Neutrophil (primary cell): ENCODE data around the gene ATP8B3.

Source experiments
- H3K27ac ChIP-seq: fragments of 200-600 bp; sonication (generic); 2 replicates; pipeline ENCODE4 v1.5.1; 2016; ENCODE audit warnings: mild to moderate bottlenecking, moderate library complexity
- H3K27me3 ChIP-seq: fragments of 200-600 bp; sonication (generic); 2 replicates; pipeline ENCODE4 v1.6.0; 2016; ENCODE audit warnings: mild to moderate bottlenecking
- H3K36me3 ChIP-seq: fragments of 200-600 bp; sonication (generic); 2 replicates; pipeline ENCODE4 v1.5.1; 2017
- H3K4me1 ChIP-seq, 2 experiments: fragments of 200-600 bp in 1 of 2; sonication (generic) in 1 of 2; 1 replicate in 1 of 2; 2 replicates in 1 of 2; pipeline versions ENCODE4 v1.5.1 to v1.6.1; 2013 to 2016; ENCODE audit warnings: low read depth in 1 of 2, low read length in 1 of 2, mild to moderate bottlenecking in 1 of 2, moderate library complexity in 1 of 2; ENCODE audit not compliant: control insufficient read depth in 1 of 2, insufficient read depth in 1 of 2
- H3K4me3 ChIP-seq, 2 experiments: fragments of 200-600 bp in 1 of 2; sonication (generic) in 1 of 2; 1 replicate in 1 of 2; 2 replicates in 1 of 2; pipeline ENCODE4 v1.5.1; 2013 to 2016; ENCODE audit warnings: low read depth in 1 of 2, low read length in 1 of 2, mild to moderate bottlenecking in 1 of 2, moderate library complexity in 1 of 2
- H3K9me3 ChIP-seq: fragments of 200-600 bp; sonication (generic); 2 replicates; pipeline ENCODE4 v1.5.1; 2016
- TF ChIP-seq, protein P1 (sequence below): fragments of 200-600 bp; sonication (generic); IDR thresholded peaks from 2 replicates; pipeline ENCODE4 v1.5.1; 2016; ENCODE audit warnings: antibody characterized with exemption

ATP8B3 gene

GRCh38 chr19:1752009-1752756 is 59.9 kb downstream of the ATP8B3 start:
- peaks cover 97% of the 10 kb centered on the region for H3K27me3 ChIP-seq
- H3K36me3 ChIP-seq, result no peaks in the 10 kb centered on the region

GRCh38 chr19:1751367-1752008 is 60.6 kb downstream of the ATP8B3 start:
- Histone ChIP-seq H3K9me3 (no peaks in the 10 kb centered on the region), H3K4me3 (no peak overlapping the region), H3K4me1 (peaks cover 13 to 24% of the 10 kb centered on the region in 2 experiments), H3K27me3 (peaks cover 97% of the 10 kb centered on the region), H3K27ac (no peak overlapping the region), H3K36me3 (no peaks in the 10 kb centered on the region)
- TF ChIP-seq, protein P1, sequence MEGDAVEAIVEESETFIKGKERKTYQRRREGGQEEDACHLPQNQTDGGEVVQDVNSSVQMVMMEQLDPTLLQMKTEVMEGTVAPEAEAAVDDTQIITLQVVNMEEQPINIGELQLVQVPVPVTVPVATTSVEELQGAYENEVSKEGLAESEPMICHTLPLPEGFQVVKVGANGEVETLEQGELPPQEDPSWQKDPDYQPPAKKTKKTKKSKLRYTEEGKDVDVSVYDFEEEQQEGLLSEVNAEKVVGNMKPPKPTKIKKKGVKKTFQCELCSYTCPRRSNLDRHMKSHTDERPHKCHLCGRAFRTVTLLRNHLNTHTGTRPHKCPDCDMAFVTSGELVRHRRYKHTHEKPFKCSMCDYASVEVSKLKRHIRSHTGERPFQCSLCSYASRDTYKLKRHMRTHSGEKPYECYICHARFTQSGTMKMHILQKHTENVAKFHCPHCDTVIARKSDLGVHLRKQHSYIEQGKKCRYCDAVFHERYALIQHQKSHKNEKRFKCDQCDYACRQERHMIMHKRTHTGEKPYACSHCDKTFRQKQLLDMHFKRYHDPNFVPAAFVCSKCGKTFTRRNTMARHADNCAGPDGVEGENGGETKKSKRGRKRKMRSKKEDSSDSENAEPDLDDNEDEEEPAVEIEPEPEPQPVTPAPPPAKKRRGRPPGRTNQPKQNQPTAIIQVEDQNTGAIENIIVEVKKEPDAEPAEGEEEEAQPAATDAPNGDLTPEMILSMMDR, result no peak

More at GRCh38 chr19:1752009-1752756, 59.9 kb downstream of the ATP8B3 start:
- H3K4me3 ChIP-seq, result no peak overlapping the region
- peaks cover 13 to 24% of the 10 kb centered on the region in 2 experiments for H3K4me1 ChIP-seq
- TF ChIP-seq, protein P1, result no peak
- no peaks in the 10 kb centered on the region for H3K9me3 ChIP-seq
- no peak overlapping the region for H3K27ac ChIP-seq

DNA sequence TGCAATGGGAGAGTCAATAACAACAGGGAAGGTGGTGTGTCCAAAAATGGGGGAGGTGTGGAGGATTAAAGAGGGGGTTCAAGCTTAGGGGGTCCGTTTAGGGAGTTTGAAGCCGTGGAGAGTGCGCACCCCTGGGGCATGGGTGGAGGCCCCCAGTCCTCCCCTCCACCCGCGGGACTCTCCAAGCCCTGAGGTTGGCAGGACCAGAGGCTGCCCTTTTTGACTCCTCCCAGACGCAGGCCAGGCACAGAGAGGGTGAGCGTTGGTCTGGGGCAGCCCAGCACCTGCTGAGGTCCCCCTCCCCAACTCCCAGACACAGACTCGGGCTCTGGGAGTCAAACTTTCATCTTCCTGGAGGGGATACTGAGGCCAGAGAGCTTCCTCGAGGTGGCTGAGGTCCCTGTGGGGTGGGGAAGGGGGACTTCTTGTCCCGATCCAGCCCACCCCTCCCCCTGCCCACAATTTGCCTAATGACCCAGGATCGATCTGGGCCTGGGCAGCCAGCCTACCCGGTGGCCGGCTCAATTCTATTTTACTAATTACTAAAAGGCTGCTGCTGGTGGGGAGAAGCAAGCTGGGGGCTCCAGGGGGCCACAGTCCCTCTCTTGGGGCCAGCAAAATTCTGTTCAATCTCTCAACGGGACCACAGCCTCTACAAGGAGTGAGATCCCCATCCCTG is 61.6 kb downstream of the ATP8B3 start:
- Histone ChIP-seq H3K27ac (no peak overlapping the region), H3K4me3 (no peak overlapping the region)

GRCh38 chr19:1749373-1750342 is 62.4 kb downstream of the ATP8B3 start:
- Histone ChIP-seq H3K27me3 (peaks cover 97% of the 10 kb centered on the region), H3K9me3 (no peaks in the 10 kb centered on the region), H3K27ac (no peak overlapping the region), H3K4me3 (no peak overlapping the region), H3K4me1 (peaks cover 2 to 11% of the 10 kb centered on the region in 2 experiments), H3K36me3 (no peaks in the 10 kb centered on the region)
- TF ChIP-seq, protein P1, result no peak

More for the DNA sequence above, 61.6 kb downstream of the ATP8B3 start:
- H3K27me3 ChIP-seq, result peaks cover 97% of the 10 kb centered on the region
- TF ChIP-seq, protein P1, result no peak
- H3K9me3 ChIP-seq, result no peaks in the 10 kb centered on the region
- peaks cover 10 to 20% of the 10 kb centered on the region in 2 experiments for H3K4me1 ChIP-seq
- no peaks in the 10 kb centered on the region for H3K36me3 ChIP-seq

DNA sequence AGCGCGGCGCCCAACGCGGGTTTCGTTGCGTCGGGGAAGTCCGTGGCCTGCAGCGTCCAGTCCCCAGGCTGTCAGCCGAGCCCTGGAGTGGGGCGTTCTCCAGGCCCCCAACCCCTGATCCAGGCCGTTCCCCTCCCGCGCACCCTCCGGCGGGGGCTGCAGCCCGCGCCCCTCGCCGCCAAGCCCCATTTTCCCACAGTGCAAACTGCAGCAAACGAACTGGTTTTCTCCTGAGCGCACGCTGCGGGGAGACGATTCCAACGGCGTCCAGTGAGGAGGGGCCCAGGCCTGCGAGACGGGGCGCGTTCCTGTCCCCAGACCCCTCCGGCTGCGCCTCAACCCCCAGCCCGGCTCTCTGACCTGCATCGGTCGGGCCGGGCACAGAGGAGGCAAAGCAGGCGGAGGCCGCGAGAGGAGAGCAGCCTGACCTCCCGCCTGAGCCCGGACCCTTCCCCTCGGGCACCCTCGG is 63.2 kb downstream of the ATP8B3 start:
- no peak overlapping the region for H3K4me3 ChIP-seq
- H3K27ac ChIP-seq, result no peak overlapping the region
- no peaks in the 10 kb centered on the region for H3K36me3 ChIP-seq
- H3K4me1 ChIP-seq, result peaks cover 0 to 9% of the 10 kb centered on the region in 2 experiments
- TF ChIP-seq, protein P1, result no peak
- peaks cover 99% of the 10 kb centered on the region for H3K27me3 ChIP-seq
- no peaks in the 10 kb centered on the region for H3K9me3 ChIP-seq
